Activated B cell treated with CpG ODN at 0.5 μM for 24 hours (primary cell): ENCODE measurements around the gene SEMA4C. TPM values are rescaled to one million over a fixed set of nuclear protein-coding genes. Genes with fewer than 3 reads are reported as not detected.

Experiments
- ATAC-seq: fragments of 200-7000 bp; cut with Tn5 transposase; one replicate; pipeline ENCODE4 v1.10.0; 2021; ENCODE audit warnings: low read depth, mild to moderate bottlenecking, moderate library complexity
- CTCF ChIA-PET: fragments of 350-600 bp; sonication (Branson Sonifier 250); formaldehyde crosslinking; loops from one replicate; lab custom pipeline; 2021; ENCODE audit warnings: antibody characterized with exemption; lab: Charles Lee
- POLR2A ChIA-PET: fragments of 350-600 bp; sonication (Branson Sonifier 250); formaldehyde crosslinking; loops from one replicate; lab custom pipeline; 2021; ENCODE audit warnings: antibody characterized with exemption; lab: Charles Lee
- DNase-seq: peaks from one replicate; pipeline ENCODE4 v3.0.0; 2022
- H3K27ac Mint-ChIP-seq: one replicate; pipeline ENCODE4 v1.8.0; 2020; ENCODE audit warnings: mixed read lengths
- H3K27me3 Mint-ChIP-seq: one replicate; pipeline ENCODE4 v1.8.0; 2021; ENCODE audit warnings: mixed read lengths
- H3K36me3 Mint-ChIP-seq: one replicate; pipeline ENCODE4 v1.8.0; 2021; ENCODE audit warnings: low read depth, mixed read lengths
- H3K4me1 Mint-ChIP-seq: one replicate; pipeline ENCODE4 v1.8.0; 2021; ENCODE audit warnings: mixed read lengths
- H3K4me3 Mint-ChIP-seq: one replicate; pipeline ENCODE4 v1.8.0; 2020; ENCODE audit warnings: mild to moderate bottlenecking, mixed read lengths
- H3K9me3 Mint-ChIP-seq: one replicate; pipeline ENCODE4 v1.8.0; 2020; ENCODE audit warnings: mixed read lengths
- intact Hi-C: fragments of 100-400 bp; cut with micrococcal nuclease; formaldehyde crosslinking; loops from one replicate; pipeline ENCODE4 v1.15.1; 2024
- total RNA-seq: library from RNA; stranded (reverse); gene quantifications from 2 replicates; pipeline ENCODE4 v1.2.3, GENCODE V29; 2022
- TF ChIP-seq, protein P1 (sequence below): fragments of 200-600 bp; IDR thresholded peaks from one replicate; pipeline ENCODE4 v1.8.0; 2022; ENCODE audit warnings: antibody characterized with exemption, mild to moderate bottlenecking

SEMA4C gene
- total RNA-seq, 1 donor from 2014 or later: 0.55 TPM

- H3K27me3 Mint-ChIP-seq: peaks cover 7% of the 10 kb centered on the region
Observed at GRCh38 chr2:96882230-96882629, 12.3 kb upstream of the SEMA4C start.

DNA sequence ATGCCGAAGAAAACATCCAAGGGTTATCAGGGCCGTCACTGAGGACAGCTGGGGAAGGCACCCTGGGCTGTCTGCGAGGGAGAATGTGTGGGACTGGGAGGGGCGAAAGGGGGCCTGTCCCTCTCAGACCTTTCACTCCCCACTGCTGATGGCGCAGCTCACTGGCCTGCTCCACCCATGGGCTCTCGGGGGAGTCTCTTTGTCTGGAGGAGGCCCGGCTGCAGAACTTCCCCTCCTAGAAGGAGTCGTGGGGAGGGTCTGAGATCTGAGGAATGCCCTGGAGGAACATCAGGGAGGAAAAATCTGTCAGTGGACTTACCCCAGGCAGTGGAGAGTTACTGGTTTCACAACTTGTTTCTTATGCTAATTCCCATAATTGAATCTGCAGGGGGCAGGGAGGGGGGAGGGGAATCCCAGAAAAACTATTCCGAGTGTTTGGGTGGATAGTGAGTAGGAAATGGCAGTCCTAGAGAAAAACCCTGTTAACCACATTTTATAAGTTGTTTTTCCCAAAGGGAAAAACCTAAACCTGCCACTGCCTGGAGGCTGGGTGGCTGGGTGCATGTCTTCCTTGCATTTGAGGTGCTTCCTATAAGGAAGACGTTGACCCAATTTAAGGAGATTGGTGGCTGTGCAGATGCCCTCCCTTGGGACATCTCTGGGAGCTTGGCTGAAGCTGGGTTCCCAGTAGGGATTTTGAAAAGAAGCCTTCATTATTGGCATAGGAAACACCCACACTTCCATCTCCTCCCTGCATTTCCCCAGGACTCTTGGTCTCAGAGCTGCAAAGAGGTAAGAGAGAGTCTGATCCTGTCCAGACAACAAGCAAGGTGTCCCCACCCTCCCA lies 11.7 kb upstream of the SEMA4C start:
- TF ChIP-seq, protein P1, sequence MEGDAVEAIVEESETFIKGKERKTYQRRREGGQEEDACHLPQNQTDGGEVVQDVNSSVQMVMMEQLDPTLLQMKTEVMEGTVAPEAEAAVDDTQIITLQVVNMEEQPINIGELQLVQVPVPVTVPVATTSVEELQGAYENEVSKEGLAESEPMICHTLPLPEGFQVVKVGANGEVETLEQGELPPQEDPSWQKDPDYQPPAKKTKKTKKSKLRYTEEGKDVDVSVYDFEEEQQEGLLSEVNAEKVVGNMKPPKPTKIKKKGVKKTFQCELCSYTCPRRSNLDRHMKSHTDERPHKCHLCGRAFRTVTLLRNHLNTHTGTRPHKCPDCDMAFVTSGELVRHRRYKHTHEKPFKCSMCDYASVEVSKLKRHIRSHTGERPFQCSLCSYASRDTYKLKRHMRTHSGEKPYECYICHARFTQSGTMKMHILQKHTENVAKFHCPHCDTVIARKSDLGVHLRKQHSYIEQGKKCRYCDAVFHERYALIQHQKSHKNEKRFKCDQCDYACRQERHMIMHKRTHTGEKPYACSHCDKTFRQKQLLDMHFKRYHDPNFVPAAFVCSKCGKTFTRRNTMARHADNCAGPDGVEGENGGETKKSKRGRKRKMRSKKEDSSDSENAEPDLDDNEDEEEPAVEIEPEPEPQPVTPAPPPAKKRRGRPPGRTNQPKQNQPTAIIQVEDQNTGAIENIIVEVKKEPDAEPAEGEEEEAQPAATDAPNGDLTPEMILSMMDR: no peak
- ChIA-PET POLR2A (no interaction called here), CTCF (no interaction called here)
- DNase-seq (no peak), ATAC-seq (no peak)
- peaks cover 2% of the 10 kb centered on the region for H3K4me1 Mint-ChIP-seq
- no peak overlapping the region for H3K4me3 Mint-ChIP-seq
- no peaks in the 10 kb centered on the region for H3K36me3 Mint-ChIP-seq
- H3K9me3 Mint-ChIP-seq: no peaks in the 10 kb centered on the region
- H3K27ac Mint-ChIP-seq: no peak overlapping the region
- peaks cover 7% of the 10 kb centered on the region for H3K27me3 Mint-ChIP-seq
- intact Hi-C loops: no loop called here

More at GRCh38 chr2:96882230-96882629, 12.3 kb upstream of the SEMA4C start:
- no peak overlapping the region for H3K27ac Mint-ChIP-seq
- no peak for DNase-seq
- no peak for ATAC-seq
- ChIA-PET POLR2A (no interaction called here), CTCF (no interaction called here)
- H3K9me3 Mint-ChIP-seq: no peaks in the 10 kb centered on the region
- intact Hi-C loops: no loop called here
- H3K36me3 Mint-ChIP-seq: no peaks in the 10 kb centered on the region
- peaks cover 4% of the 10 kb centered on the region for H3K4me1 Mint-ChIP-seq
- H3K4me3 Mint-ChIP-seq: no peak overlapping the region
- TF ChIP-seq, protein P1: no peak

GRCh38 chr2:96880891-96881273 lies 11.0 kb upstream of the SEMA4C start:
- CTCF ChIA-PET: no interaction called here
- TF ChIP-seq, protein P1: no peak
- peaks cover 7% of the 10 kb centered on the region for H3K27me3 Mint-ChIP-seq
- intact Hi-C loops: no loop called here
- no peak overlapping the region for H3K27ac Mint-ChIP-seq
- POLR2A ChIA-PET: no interaction called here
- H3K4me3 Mint-ChIP-seq: no peak overlapping the region
- ATAC-seq (no peak), DNase-seq (no peak)
- no peaks in the 10 kb centered on the region for H3K36me3 Mint-ChIP-seq
- no peaks in the 10 kb centered on the region for H3K9me3 Mint-ChIP-seq
- H3K4me1 Mint-ChIP-seq: no peaks in the 10 kb centered on the region

GRCh38 chr2:96879545-96880040 lies 9.7 kb upstream of the SEMA4C start:
- TF ChIP-seq, protein P1: no peak
- ChIA-PET CTCF (no interaction called here), POLR2A (no interaction called here)
- DNase-seq (no peak), ATAC-seq (no peak)
- H3K27ac Mint-ChIP-seq: no peak overlapping the region
- peaks cover 7% of the 10 kb centered on the region for H3K27me3 Mint-ChIP-seq
- no peak overlapping the region for H3K4me3 Mint-ChIP-seq
- H3K9me3 Mint-ChIP-seq: no peaks in the 10 kb centered on the region
- H3K4me1 Mint-ChIP-seq: peaks cover 6% of the 10 kb centered on the region
- intact Hi-C loops: no loop called here
- no peaks in the 10 kb centered on the region for H3K36me3 Mint-ChIP-seq

DNA sequence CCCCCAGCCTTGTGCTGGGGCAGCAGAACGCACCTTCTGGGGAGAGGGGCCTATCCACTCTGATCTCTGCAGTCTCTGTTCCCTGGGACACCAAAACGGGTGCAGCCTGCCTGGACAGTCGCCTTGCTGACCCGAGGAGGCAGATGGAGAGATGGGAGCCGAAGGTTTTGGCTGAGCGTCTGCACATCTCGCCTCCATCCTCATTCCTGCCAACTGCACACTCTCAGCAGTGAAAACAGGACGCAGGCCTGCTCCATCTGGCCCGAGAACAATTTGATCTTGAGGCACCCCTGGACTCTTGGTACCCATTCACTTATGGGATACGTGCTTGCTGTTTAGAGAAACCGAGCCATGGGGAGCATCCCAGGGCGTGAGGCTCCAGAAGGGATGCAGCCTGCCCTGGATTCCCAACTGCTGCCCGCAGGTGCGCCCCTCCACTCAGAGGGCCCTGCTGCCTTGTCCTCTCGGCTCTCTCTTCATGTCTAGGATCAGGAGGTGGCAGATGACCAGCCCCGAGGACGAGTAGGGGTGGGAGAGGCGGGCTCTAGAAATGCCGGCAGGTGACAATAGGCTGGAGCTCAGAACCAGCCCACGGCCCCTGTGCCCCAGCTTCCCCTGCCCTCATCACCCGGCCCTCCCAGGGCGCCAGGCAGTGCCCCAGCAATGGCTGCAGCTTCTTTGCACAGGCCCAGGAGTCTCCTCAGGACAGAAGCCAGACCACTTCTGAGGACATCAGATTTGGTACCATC lies 9.1 kb upstream of the SEMA4C start:
- Mint-ChIP-seq H3K4me3 (no peak overlapping the region), H3K27ac (no peak overlapping the region), H3K27me3 (peaks cover 7% of the 10 kb centered on the region), H3K36me3 (no peaks in the 10 kb centered on the region), H3K9me3 (no peaks in the 10 kb centered on the region), H3K4me1 (peaks cover 12% of the 10 kb centered on the region)
- POLR2A ChIA-PET: no interaction called here
- TF ChIP-seq, protein P1: no peak
- ATAC-seq: no peak
- CTCF ChIA-PET: no interaction called here
- no peak for DNase-seq
- intact Hi-C loops: no loop called here
